Common myeloid progenitor, CD34-positive (primary cell): ENCODE data around the gene MAGI1.

Experiments used
- CTCF ChIA-PET: fragments of 350-600 bp; sonication (Branson Sonifier 250); formaldehyde crosslinking; loops from one replicate; lab custom pipeline; 2021; ENCODE audit warnings: antibody characterized with exemption; lab: Charles Lee
- POLR2A ChIA-PET: fragments of 350-600 bp; sonication (Branson Sonifier 250); formaldehyde crosslinking; loops from one replicate; lab custom pipeline; 2021; ENCODE audit warnings: antibody characterized with exemption; lab: Charles Lee
- DNase-seq, 3 donors: peaks; one replicate each; pipeline versions ENCODE4 v3.0.0 to v3.0.0-alpha.2; 2013
- H3K27ac ChIP-seq, 2 experiments: 1 replicate in 1 of 2; 2 replicates in 1 of 2; pipeline ENCODE4 v1.7.0; 2013; ENCODE audit warnings: inconsistent platforms in 2 of 2, low read length in 2 of 2, mild to moderate bottlenecking in 2 of 2, low read depth in 1 of 2, moderate library complexity in 1 of 2; ENCODE audit not compliant: severe bottlenecking in 2 of 2, insufficient read depth in 1 of 2, poor library complexity in 1 of 2
- H3K27me3 ChIP-seq, 5 experiments: replicated peaks in 2 of 5; 1 replicate in 3 of 5; 2 replicates in 2 of 5; pipeline versions ENCODE4 v1.6.1 to v1.7.0; 2013; ENCODE audit warnings: low read length in 4 of 5, mild to moderate bottlenecking in 2 of 5, moderate library complexity in 2 of 5, inconsistent platforms in 1 of 5; ENCODE audit not compliant: insufficient read depth in 5 of 5, control insufficient read depth in 4 of 5
- H3K36me3 ChIP-seq, 4 experiments: 1 replicate in 2 of 4; 2 replicates in 2 of 4; pipeline versions ENCODE4 v1.6.1 to v1.7.0; 2013; ENCODE audit warnings: low read length in 3 of 4, control low read depth in 1 of 4, mild to moderate bottlenecking in 1 of 4; ENCODE audit not compliant: control insufficient read depth in 4 of 4, insufficient read depth in 4 of 4
- H3K4me1 ChIP-seq, 4 experiments: 1 replicate in 3 of 4; 2 replicates in 1 of 4; pipeline versions ENCODE4 v1.6.1 to v1.7.1; 2013; ENCODE audit warnings: low read length in 3 of 4, mild to moderate bottlenecking in 3 of 4, control low read depth in 1 of 4, inconsistent platforms in 1 of 4, moderate library complexity in 1 of 4; ENCODE audit not compliant: control insufficient read depth in 4 of 4, insufficient read depth in 4 of 4; ENCODE audit errors: control extremely low read depth in 1 of 4
- H3K4me3 ChIP-seq, 7 experiments: 1 replicate in 4 of 7; 2 replicates in 3 of 7; pipeline versions ENCODE4 v1.5.1 to v1.7.0; 2013; ENCODE audit warnings: mild to moderate bottlenecking in 7 of 7, low read length in 6 of 7, moderate library complexity in 6 of 7, inconsistent platforms in 2 of 7, low read depth in 2 of 7, control low read depth in 1 of 7; ENCODE audit not compliant: insufficient read depth in 4 of 7, control insufficient read depth in 1 of 7; ENCODE audit errors: extremely low read depth in 1 of 7
- H3K9me3 ChIP-seq, 5 experiments: 1 replicate in 4 of 5; 2 replicates in 1 of 5; pipeline versions ENCODE4 v1.6.1 to v1.7.1; 2013; ENCODE audit warnings: low read length in 4 of 5, mild to moderate bottlenecking in 2 of 5, inconsistent platforms in 1 of 5, low read depth in 1 of 5, moderate library complexity in 1 of 5; ENCODE audit not compliant: control insufficient read depth in 4 of 5, insufficient read depth in 2 of 5; ENCODE audit errors: control extremely low read depth in 1 of 5
- WGBS: methylation state at CpG from one replicate; pipeline ENCODE4 v1.1.5; 2013; ENCODE audit not compliant: insufficient coverage; 5-methylcytosine and 5-hydroxymethylcytosine counted together

MAGI1 gene

DNA sequence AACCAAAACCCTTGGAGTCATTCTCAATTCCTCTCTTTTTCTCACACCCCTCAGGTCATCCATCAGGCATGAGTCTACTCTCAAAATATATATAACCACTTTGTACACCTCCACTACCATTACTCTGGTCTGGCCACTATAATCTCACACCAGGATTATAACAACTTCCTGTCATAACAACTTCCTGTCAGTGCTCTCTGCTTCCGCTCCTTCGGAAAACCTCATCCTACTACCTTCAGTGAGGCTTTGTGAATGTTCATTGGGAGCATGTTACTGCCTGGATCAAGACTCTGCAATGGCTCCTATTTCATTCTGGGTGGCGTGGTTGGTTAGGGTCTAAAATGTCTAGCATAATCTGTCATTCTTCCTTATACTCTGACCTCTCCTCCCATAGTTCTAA lies 447.4 kb downstream of the MAGI1 start:
- H3K4me1 ChIP-seq = no peaks in the 10 kb centered on the region
- H3K27me3 ChIP-seq = peaks cover under 1 to 11% (median 7%) of the 10 kb centered on the region in 5 experiments
- H3K36me3 ChIP-seq = no peaks in the 10 kb centered on the region
- no peak for DNase-seq
- POLR2A ChIA-PET = no interaction called here
- no peak overlapping the region for H3K4me3 ChIP-seq
- 90% methylated on average over 2 of the region's 3 CpGs for WGBS
- H3K27ac ChIP-seq = no peak overlapping the region
- CTCF ChIA-PET = no interaction called here
- no peaks in the 10 kb centered on the region for H3K9me3 ChIP-seq

DNA sequence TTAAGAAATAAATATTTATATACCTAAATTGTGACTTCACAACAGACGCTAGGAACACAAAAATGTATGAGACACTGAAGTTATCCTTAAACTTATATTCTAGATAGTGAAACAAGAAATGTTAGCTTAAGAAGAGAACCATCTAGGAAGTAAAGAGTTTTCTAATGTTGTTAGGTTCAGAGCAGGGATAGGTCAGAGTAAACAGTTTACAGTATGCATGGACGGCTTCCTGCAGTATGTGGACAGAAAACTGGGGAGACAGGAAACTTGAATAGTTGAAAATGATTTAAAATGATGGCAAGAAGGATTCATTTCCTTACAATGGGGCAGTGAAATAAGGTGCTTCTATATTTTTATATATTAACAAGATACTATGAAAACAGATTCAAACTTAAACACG lies 449.8 kb downstream of the MAGI1 start:
- no peaks in the 10 kb centered on the region for H3K27me3 ChIP-seq
- WGBS = 100% methylated on average over 2 of the region's 3 CpGs
- H3K9me3 ChIP-seq = no peaks in the 10 kb centered on the region
- CTCF ChIA-PET = no interaction called here
- no peak for DNase-seq
- POLR2A ChIA-PET = no interaction called here
- H3K27ac ChIP-seq = no peak overlapping the region
- H3K4me1 ChIP-seq = no peaks in the 10 kb centered on the region
- H3K4me3 ChIP-seq = no peak overlapping the region
- H3K36me3 ChIP-seq = no peaks in the 10 kb centered on the region

DNA sequence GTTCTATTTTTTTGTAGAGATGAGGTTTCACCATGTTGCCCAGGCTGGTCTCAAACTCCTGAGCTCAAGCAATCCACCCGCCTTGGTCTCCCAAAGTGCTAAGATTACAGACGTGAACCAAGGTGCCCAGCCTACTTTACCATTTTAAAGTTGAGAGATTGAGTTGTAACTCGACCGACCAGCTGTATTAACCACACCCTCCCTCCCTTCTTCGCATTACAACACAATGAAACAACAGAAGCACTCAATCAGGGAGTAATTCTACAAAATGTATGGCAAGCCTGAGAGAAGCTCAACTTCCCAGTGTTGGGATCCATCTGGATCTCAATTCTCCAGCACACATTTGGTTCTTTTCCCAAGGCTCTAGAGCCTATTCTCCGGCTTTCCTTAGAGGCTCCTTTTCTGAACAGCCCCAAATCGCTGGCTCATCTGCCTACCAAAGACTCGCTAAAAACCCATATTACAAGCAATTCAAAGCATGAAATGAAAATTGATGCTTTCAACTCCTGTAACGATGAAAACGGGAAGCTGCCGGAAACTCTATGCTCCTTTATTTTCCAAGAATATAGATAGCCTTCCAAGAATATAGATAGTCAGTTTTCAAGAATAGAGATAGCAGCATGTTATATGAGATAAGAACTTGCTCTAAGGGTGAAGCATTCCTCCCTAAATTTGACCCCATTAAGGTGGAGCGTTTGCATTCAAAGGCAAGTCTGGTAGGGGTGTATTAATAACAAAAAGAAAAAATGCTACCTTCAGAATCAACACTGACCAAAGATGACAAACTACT lies 450.9 kb downstream of the MAGI1 start:
- DNase-seq = no peak
- H3K27me3 ChIP-seq = no peaks in the 10 kb centered on the region
- H3K4me1 ChIP-seq = no peaks in the 10 kb centered on the region
- CTCF ChIA-PET = no interaction called here
- no peaks in the 10 kb centered on the region for H3K9me3 ChIP-seq
- 98% methylated on average over 6 of the region's 12 CpGs for WGBS
- peak overlapping the region in 1 of 2 experiments; percentile 62 for H3K27ac ChIP-seq
- H3K4me3 ChIP-seq = no peak overlapping the region
- H3K36me3 ChIP-seq = no peaks in the 10 kb centered on the region
- POLR2A ChIA-PET = no interaction called here

DNA sequence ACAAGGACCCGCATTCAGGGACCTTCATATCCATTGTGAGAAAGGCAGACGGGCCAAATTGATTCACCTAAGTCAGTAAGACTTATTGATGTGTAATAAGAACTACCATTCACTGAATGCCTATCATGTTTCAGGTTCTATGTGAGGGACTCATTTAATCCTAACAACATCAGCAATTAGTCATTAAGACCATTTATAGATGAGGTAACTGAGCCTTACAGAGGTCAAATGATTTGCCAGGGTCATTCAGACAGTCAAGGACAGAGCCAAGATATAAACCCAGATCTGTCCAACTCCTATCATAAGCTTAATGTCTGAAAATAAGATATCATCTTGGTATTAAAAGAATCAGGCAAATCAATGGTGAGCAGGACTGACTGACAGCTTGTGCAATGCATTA lies 453.8 kb downstream of the MAGI1 start:
- no peak for DNase-seq
- Histone ChIP-seq H3K36me3 (no peaks in the 10 kb centered on the region), H3K4me1 (no peaks in the 10 kb centered on the region), H3K9me3 (no peaks in the 10 kb centered on the region), H3K4me3 (no peak overlapping the region), H3K27me3 (no peaks in the 10 kb centered on the region), H3K27ac (no peak overlapping the region)
- no CpG with 5 or more reads among the region's 2 CpGs for WGBS
- POLR2A ChIA-PET = no interaction called here
- CTCF ChIA-PET = no interaction called here

DNA sequence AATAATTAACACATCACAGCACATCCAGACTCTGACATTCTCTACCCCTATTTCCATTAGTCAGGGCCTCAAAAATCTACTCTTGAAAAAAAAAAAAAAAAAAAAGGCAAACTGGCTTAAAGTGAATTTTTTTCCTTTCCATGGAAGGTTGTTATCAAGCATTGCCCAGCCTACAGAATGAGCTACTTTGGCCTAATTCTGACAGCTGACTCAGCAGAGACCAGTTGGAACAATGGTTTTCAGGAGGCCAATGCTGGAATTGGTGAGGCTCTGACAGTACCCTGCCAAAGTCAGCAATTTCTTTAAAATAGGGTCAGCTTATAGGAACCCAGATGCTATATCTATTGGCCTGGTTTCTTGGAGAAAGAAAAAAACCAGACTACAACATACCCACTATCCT lies 454.7 kb downstream of the MAGI1 start:
- Histone ChIP-seq H3K4me1 (no peaks in the 10 kb centered on the region), H3K4me3 (no peak overlapping the region), H3K36me3 (no peaks in the 10 kb centered on the region), H3K27me3 (no peaks in the 10 kb centered on the region), H3K9me3 (no peaks in the 10 kb centered on the region), H3K27ac (peak overlapping the region in 1 of 2 experiments; percentile 7)
- ChIA-PET CTCF (no interaction called here), POLR2A (no interaction called here)
- no peak for DNase-seq

DNA sequence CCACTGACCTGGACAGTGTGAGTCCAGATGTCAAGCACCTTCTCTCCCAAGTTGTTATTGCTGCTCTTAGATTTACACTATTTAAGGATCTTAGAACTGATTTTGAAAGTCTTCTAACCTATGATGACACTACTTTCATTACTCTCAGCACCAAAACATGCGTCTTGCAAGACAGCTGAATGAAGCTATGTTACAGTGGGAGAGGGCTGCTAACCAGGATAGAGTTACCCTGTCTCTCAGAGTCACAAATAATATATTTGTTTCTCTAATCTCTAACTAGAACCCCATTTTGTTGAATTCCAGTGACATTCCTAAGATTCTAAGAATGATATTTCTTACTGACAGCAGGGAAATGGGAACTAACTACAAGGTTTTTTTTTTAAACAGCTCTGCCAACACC lies 455.5 kb downstream of the MAGI1 start:
- H3K27me3 ChIP-seq = no peaks in the 10 kb centered on the region
- no peak overlapping the region for H3K27ac ChIP-seq
- no peaks in the 10 kb centered on the region for H3K4me1 ChIP-seq
- CTCF ChIA-PET = no interaction called here
- no peaks in the 10 kb centered on the region for H3K9me3 ChIP-seq
- POLR2A ChIA-PET = no interaction called here
- no peaks in the 10 kb centered on the region for H3K36me3 ChIP-seq
- DNase-seq = no peak
- no peak overlapping the region for H3K4me3 ChIP-seq
- 100% methylated on average over 1 of the region's 1 CpG for WGBS

DNA sequence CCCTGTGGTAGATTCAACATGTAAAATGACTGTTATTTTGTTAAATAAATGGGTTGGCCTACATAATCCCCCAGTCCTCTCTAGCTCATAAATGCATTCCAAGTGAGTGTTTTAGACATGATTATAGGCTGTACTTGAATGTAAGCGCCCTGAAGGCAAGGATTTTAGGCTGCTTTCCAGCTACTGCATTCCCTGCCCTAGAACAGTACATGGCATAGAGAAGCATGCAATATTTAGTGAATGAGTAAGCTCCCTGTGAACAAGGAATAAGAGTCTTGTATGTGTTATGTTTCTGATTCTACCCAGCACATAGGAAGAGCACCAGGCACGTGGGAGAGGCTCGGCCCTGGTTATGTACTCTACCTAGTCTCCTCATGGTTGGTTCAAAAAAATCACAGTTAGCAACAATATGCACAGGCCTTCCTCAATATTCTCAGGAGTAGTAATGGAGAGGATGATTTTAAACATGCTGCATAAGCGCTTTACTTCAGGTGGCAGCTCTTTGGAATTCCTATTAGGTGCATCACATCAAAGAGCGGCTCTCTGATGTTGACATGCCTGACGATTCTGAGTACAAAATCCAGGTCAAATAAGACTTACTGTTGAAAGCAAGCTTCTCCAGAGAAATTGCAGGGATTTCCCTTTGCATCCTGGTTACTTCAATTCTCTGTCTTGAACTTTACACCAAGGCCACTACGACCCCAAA lies 456.6 kb downstream of the MAGI1 start:
- WGBS = 96% methylated on average over 7 of the region's 7 CpGs
- H3K27me3 ChIP-seq = no peaks in the 10 kb centered on the region
- H3K4me3 ChIP-seq = no peak overlapping the region
- H3K4me1 ChIP-seq = no peaks in the 10 kb centered on the region
- H3K9me3 ChIP-seq = no peaks in the 10 kb centered on the region
- POLR2A ChIA-PET = no interaction called here
- H3K27ac ChIP-seq = no peak overlapping the region
- no peak for DNase-seq
- H3K36me3 ChIP-seq = no peaks in the 10 kb centered on the region
- CTCF ChIA-PET = no interaction called here
